GF-D8 (cell line): ENCODE data around the gene DOCK4.
"Not testable (repeated sequence)": the region's sequence is repeated elsewhere in the genome, so short reads cannot be mapped to it uniquely, and the experiment has no call there.

Source experiments
- DNase-seq: peaks from one replicate; lab custom pipeline; 2025; lab: John Stamatoyannopoulos, UW

Gene DOCK4

GRCh38 chr7:111951052-111951451, 255.1 kb downstream of the DOCK4 start:
- DNase-seq = no peak

- DNase-seq = no peak
These were observed 263.6 kb downstream of the DOCK4 start for GRCh38 chr7:111942450-111943081.

GRCh38 chr7:111937163-111937562, 269.0 kb downstream of the DOCK4 start:
- DNase-seq = no peak

- no peak for DNase-seq
These were observed 272.6 kb downstream of the DOCK4 start for GRCh38 chr7:111933609-111934008.

GRCh38 chr7:111931958-111932357, 274.2 kb downstream of the DOCK4 start:
- no peak for DNase-seq

- DNase-seq = no peak
These were observed 275.1 kb downstream of the DOCK4 start for GRCh38 chr7:111931016-111931517.

GRCh38 chr7:111929264-111929663, 276.9 kb downstream of the DOCK4 start:
- no peak for DNase-seq

GRCh38 chr7:111927353-111928019, 278.7 kb downstream of the DOCK4 start:
- no peak for DNase-seq

- DNase-seq = no peak
These were observed 285.9 kb downstream of the DOCK4 start for GRCh38 chr7:111920329-111920728.

- no peak for DNase-seq
These were observed 286.5 kb downstream of the DOCK4 start for GRCh38 chr7:111919631-111920179.

GRCh38 chr7:111919164-111919563, 287.0 kb downstream of the DOCK4 start:
- no peak for DNase-seq

- DNase-seq = no peak
These were observed 287.7 kb downstream of the DOCK4 start for GRCh38 chr7:111918461-111918860.

GRCh38 chr7:111917404-111917803, 288.8 kb downstream of the DOCK4 start:
- not testable (repeated sequence) for DNase-seq

- DNase-seq = no peak
These were observed 291.9 kb downstream of the DOCK4 start for GRCh38 chr7:111914291-111914690.

GRCh38 chr7:111911166-111911961, 294.8 kb downstream of the DOCK4 start:
- no peak for DNase-seq

- DNase-seq = no peak
These were observed 295.5 kb downstream of the DOCK4 start for GRCh38 chr7:111910656-111911055.

- not testable (repeated sequence) for DNase-seq
These were observed 297.5 kb downstream of the DOCK4 start for GRCh38 chr7:111908673-111909072.

GRCh38 chr7:111903797-111904196, 302.4 kb downstream of the DOCK4 start:
- DNase-seq = no peak

- DNase-seq = no peak
These were observed 303.2 kb downstream of the DOCK4 start for GRCh38 chr7:111903016-111903415.

GRCh38 chr7:111900283-111900682, 305.9 kb downstream of the DOCK4 start:
- DNase-seq = no peak

- no peak for DNase-seq
These were observed 311.1 kb downstream of the DOCK4 start for GRCh38 chr7:111895049-111895448.

GRCh38 chr7:111894518-111894917, 311.7 kb downstream of the DOCK4 start:
- no peak for DNase-seq

- DNase-seq = no peak
These were observed 313.0 kb downstream of the DOCK4 start for GRCh38 chr7:111893190-111893589.
